Endometrial microvascular endothelial cells (primary cell): ENCODE results near the gene PRKAB1. TPM values are rescaled to one million over a fixed set of nuclear protein-coding genes. Genes with fewer than 3 reads are reported as not detected.

Experiments
- in situ Hi-C: cut with HindIII; loops from 2 replicates; pipeline ENCODE4 v1.10.0; 2017; ENCODE audit warnings: low sequenced_read_pairs, low pct_unique_long_range_greater_than_20kb; ENCODE audit errors: inconsistent ontology term
- total RNA-seq: library from RNA; depleted of rRNA; stranded (reverse); fragments of >200 nt; gene quantifications from one replicate; pipeline ENCODE4 v1.2.3, GENCODE V29; 2015; ENCODE audit errors: inconsistent ontology term

The PRKAB1 gene
- total RNA-seq, 1 donor from 2014 or later = 16.6 TPM

GRCh38 chr12:119681728-119682638 lies 14.1 kb downstream of the PRKAB1 start:
- in situ Hi-C loops = no loop called here

- in situ Hi-C loops = no loop called here
Observed at GRCh38 chr12:119682639-119683252, 14.8 kb downstream of the PRKAB1 start.

- in situ Hi-C loops = no loop called here
Observed at GRCh38 chr12:119683413-119683812, 15.5 kb downstream of the PRKAB1 start.

- in situ Hi-C loops = no loop called here
Observed at GRCh38 chr12:119683816-119684215, 15.9 kb downstream of the PRKAB1 start.

GRCh38 chr12:119684711-119685369 lies 16.9 kb downstream of the PRKAB1 start:
- in situ Hi-C loops = no loop called here

- in situ Hi-C loops = no loop called here
Observed at GRCh38 chr12:119685375-119685774, 17.4 kb downstream of the PRKAB1 start.

- in situ Hi-C loops = no loop called here
Observed at GRCh38 chr12:119686355-119686754, 18.4 kb downstream of the PRKAB1 start.

GRCh38 chr12:119686776-119687175 lies 18.8 kb downstream of the PRKAB1 start:
- in situ Hi-C loops = no loop called here

GRCh38 chr12:119687406-119687805 lies 19.5 kb downstream of the PRKAB1 start:
- in situ Hi-C loops = no loop called here

GRCh38 chr12:119687879-119688278 lies 19.9 kb downstream of the PRKAB1 start:
- in situ Hi-C loops = no loop called here

- in situ Hi-C loops = no loop called here
Observed at GRCh38 chr12:119689935-119690500, 22.1 kb downstream of the PRKAB1 start.

- in situ Hi-C loops = no loop called here
Observed at GRCh38 chr12:119691202-119691810, 23.4 kb downstream of the PRKAB1 start.

- in situ Hi-C loops = no loop called here
Observed at GRCh38 chr12:119692410-119692809, 24.5 kb downstream of the PRKAB1 start.

- in situ Hi-C loops = no loop called here
Observed at GRCh38 chr12:119692997-119693396, 25.1 kb downstream of the PRKAB1 start.

- in situ Hi-C loops = no loop called here
Observed at GRCh38 chr12:119693511-119693910, 25.6 kb downstream of the PRKAB1 start.

GRCh38 chr12:119694111-119694510 lies 26.2 kb downstream of the PRKAB1 start:
- in situ Hi-C loops = no loop called here

- in situ Hi-C loops = no loop called here
Observed at GRCh38 chr12:119695034-119695433, 27.1 kb downstream of the PRKAB1 start.

- in situ Hi-C loops = no loop called here
Observed at GRCh38 chr12:119696943-119697342, 29.0 kb downstream of the PRKAB1 start.

- in situ Hi-C loops = no loop called here
Observed at GRCh38 chr12:119699199-119699760, 31.3 kb downstream of the PRKAB1 start.
